ENCODE measurements around the gene ACOT8. TPM values are rescaled to one million over a fixed set of nuclear protein-coding genes. Genes with fewer than 3 reads are reported as not detected.

Gene ACOT8
- total RNA-seq, 1 donor from 2014 or later = 33.8 TPM

DNA sequence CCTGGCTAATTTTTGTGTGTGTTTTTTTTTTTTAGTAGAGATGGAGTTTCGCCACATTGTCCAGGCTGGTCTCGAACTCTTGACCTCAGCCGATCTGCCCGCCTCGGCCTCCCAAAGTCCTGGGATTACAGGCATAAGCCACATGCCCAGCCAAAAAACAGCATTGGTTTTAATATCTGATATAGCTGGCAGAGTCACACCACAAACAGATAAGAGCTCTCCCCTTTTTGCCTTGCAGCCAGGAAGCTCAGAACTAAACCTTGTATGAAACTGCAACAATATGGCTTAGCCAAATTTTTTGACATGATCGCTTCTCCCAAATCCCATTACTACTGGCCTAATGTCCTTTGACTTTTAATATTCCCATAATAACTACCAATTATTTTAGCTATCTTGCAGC, 4.9 kb downstream of the ACOT8 start:
- peaks cover 2% of the 10 kb centered on the region for H3K9me3 Mint-ChIP-seq (ENCODE audit: unreplicated experiment)
- peaks cover 2% of the 10 kb centered on the region for H3K27me3 Mint-ChIP-seq (ENCODE audit: unreplicated experiment)
- H3K36me3 Mint-ChIP-seq (ENCODE audit: unreplicated experiment) = no peaks in the 10 kb centered on the region
- TF ChIP-seq, protein P1, sequence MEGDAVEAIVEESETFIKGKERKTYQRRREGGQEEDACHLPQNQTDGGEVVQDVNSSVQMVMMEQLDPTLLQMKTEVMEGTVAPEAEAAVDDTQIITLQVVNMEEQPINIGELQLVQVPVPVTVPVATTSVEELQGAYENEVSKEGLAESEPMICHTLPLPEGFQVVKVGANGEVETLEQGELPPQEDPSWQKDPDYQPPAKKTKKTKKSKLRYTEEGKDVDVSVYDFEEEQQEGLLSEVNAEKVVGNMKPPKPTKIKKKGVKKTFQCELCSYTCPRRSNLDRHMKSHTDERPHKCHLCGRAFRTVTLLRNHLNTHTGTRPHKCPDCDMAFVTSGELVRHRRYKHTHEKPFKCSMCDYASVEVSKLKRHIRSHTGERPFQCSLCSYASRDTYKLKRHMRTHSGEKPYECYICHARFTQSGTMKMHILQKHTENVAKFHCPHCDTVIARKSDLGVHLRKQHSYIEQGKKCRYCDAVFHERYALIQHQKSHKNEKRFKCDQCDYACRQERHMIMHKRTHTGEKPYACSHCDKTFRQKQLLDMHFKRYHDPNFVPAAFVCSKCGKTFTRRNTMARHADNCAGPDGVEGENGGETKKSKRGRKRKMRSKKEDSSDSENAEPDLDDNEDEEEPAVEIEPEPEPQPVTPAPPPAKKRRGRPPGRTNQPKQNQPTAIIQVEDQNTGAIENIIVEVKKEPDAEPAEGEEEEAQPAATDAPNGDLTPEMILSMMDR (IDR thresholded peaks at IDR 0.05; ENCODE audit: partially characterized antibody, unreplicated experiment) = no peak
- peaks cover 2% of the 10 kb centered on the region for H3K4me1 Mint-ChIP-seq (ENCODE audit: low read depth, unreplicated experiment)
- no peak for DNase-seq
- H3K27ac Mint-ChIP-seq (ENCODE audit: unreplicated experiment) = no peak overlapping the region
- no peak overlapping the region for H3K4me3 Mint-ChIP-seq (ENCODE audit: unreplicated experiment)

DNA sequence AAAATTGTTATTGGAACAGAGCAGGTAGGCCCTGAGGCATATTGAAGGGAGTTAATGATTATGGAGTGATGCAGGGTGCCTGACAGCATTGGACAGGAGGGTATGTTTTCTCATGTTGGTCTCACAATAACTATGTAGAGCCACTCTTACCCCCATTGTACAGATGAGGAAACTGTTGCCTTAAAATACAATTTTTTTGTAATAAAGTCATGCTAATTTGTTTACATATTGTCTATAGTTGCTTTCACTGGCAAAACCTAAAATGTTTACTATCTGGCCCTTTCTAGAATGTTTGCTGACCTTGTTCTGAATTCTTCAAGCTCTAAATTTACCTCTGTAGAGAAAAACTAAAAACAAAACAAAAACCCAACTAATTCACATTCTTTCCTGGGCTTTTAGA, 5.7 kb downstream of the ACOT8 start:
- Mint-ChIP-seq H3K4me1 (ENCODE audit: low read depth, unreplicated experiment) (peaks cover 2% of the 10 kb centered on the region), H3K4me3 (ENCODE audit: unreplicated experiment) (no peak overlapping the region), H3K36me3 (ENCODE audit: unreplicated experiment) (no peaks in the 10 kb centered on the region), H3K9me3 (ENCODE audit: unreplicated experiment) (peaks cover under 1% of the 10 kb centered on the region), H3K27ac (ENCODE audit: unreplicated experiment) (no peak overlapping the region), H3K27me3 (ENCODE audit: unreplicated experiment) (peaks cover 2% of the 10 kb centered on the region)
- TF ChIP-seq, protein P1 (IDR thresholded peaks at IDR 0.05; ENCODE audit: partially characterized antibody, unreplicated experiment) = no peak
- no peak for DNase-seq

DNA sequence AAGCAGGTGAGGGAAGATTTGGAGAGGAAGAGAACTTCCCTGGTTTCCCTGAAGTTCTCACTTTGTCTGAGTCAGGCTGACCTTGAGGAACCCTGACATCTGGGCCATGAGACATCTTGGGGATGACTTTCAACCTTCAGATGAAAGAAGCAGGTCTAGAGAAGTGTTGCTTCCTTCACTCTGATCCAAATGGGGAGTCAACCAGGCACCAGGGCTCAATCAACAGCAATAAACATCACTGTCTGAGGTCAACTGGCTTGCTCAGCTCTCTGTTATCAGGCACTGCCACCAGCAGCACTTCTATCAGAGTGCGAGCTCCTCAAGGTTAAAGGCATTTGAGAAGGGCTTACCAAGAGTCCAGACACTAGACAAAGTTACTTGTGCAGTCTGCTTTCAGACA, 6.3 kb downstream of the ACOT8 start:
- Mint-ChIP-seq H3K27me3 (ENCODE audit: unreplicated experiment) (peaks cover 2% of the 10 kb centered on the region), H3K4me3 (ENCODE audit: unreplicated experiment) (no peak overlapping the region), H3K27ac (ENCODE audit: unreplicated experiment) (no peak overlapping the region), H3K9me3 (ENCODE audit: unreplicated experiment) (no peaks in the 10 kb centered on the region), H3K36me3 (ENCODE audit: unreplicated experiment) (no peaks in the 10 kb centered on the region), H3K4me1 (ENCODE audit: low read depth, unreplicated experiment) (peaks cover 2% of the 10 kb centered on the region)
- TF ChIP-seq, protein P1 (IDR thresholded peaks at IDR 0.05; ENCODE audit: partially characterized antibody, unreplicated experiment) = no peak
- DNase-seq = no peak

DNA sequence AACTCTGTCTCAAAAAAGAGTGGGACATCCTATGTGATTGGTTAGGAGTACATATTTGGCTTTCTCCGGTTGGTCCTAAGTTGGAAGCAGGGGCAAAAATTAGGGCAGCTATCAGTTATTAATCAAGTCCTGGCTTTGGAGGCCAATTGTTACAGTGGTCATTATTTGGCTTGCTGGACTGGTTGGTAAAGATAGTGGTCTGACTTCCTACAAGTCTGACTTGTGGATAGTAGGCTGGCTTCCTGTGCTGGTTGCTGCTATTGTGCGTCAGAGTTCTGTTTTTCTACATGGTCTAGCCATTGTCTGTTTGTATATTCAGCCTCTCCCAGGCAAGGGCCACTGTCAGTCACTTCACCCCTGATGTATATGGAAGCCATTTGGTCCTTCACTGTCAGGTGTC, 7.0 kb downstream of the ACOT8 start:
- Mint-ChIP-seq H3K27ac (ENCODE audit: unreplicated experiment) (no peak overlapping the region), H3K36me3 (ENCODE audit: unreplicated experiment) (no peaks in the 10 kb centered on the region), H3K4me3 (ENCODE audit: unreplicated experiment) (no peak overlapping the region), H3K4me1 (ENCODE audit: low read depth, unreplicated experiment) (peaks cover 2% of the 10 kb centered on the region), H3K27me3 (ENCODE audit: unreplicated experiment) (peaks cover 2% of the 10 kb centered on the region), H3K9me3 (ENCODE audit: unreplicated experiment) (no peaks in the 10 kb centered on the region)
- TF ChIP-seq, protein P1 (IDR thresholded peaks at IDR 0.05; ENCODE audit: partially characterized antibody, unreplicated experiment) = no peak
- DNase-seq = no peak

DNA sequence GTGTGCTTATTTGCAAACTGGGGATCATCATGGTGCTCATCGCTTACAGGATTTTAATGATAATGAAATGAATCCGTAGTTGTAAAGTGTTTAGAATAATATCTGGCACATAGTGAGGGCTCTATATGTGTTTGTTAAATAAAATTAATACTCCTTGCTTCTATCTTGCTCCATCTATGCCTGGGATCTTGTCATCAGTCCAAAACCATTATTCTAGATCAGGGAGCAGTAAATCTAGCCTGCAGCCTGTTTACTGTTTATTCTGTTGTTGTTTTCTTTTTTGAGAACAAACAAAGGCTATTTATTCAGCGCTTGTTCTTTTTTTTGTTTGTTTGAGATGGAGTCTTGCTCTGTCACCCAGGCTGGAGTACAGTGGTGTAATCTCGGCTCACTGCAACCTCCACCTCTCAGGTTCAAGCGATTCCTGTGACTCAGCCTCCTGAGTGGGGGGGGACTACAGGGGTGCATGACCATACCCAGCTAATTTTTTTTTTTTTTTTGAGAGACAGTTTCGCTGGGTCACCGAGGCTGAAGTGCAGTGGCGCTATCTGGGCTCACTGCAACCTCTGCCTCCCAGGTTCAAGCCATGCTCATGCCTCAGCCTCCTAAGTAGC, 8.1 kb downstream of the ACOT8 start:
- H3K4me1 Mint-ChIP-seq (ENCODE audit: low read depth, unreplicated experiment) = no peaks in the 10 kb centered on the region
- H3K27ac Mint-ChIP-seq (ENCODE audit: unreplicated experiment) = no peak overlapping the region
- peaks cover 4% of the 10 kb centered on the region for H3K27me3 Mint-ChIP-seq (ENCODE audit: unreplicated experiment)
- TF ChIP-seq, protein P1 (IDR thresholded peaks at IDR 0.05; ENCODE audit: partially characterized antibody, unreplicated experiment) = no peak
- H3K36me3 Mint-ChIP-seq (ENCODE audit: unreplicated experiment) = no peaks in the 10 kb centered on the region
- no peak for DNase-seq
- H3K4me3 Mint-ChIP-seq (ENCODE audit: unreplicated experiment) = no peak overlapping the region
- no peaks in the 10 kb centered on the region for H3K9me3 Mint-ChIP-seq (ENCODE audit: unreplicated experiment)
